ENCODE data around the gene NOL8. TPM values are rescaled to one million over a fixed set of nuclear protein-coding genes. Genes with fewer than 3 reads are reported as not detected.
A peak's percentile ranks its signal among the peaks of the same experiment; 100 is the strongest.

Gene NOL8
- total RNA-seq, 1 donor = 28.2 TPM

GRCh38 chr9:92292338-92293074, 32.6 kb downstream of the NOL8 start:
- H3K4me1 ChIP-seq (ENCODE audit: insufficient read depth, low read length) = peaks cover 23% of the 10 kb centered on the region
- H2AFZ ChIP-seq (ENCODE audit: low read length) = no peak overlapping the region
- DNase-seq (ENCODE audit: insufficient read length, low spot score, missing footprints) = no peak
- H3K4me2 ChIP-seq (ENCODE audit: insufficient read depth, low read length) = peak overlapping the region; percentile 86
- H3K9me3 ChIP-seq (ENCODE audit: low read depth, low read length) = no peaks in the 10 kb centered on the region
- H3K79me2 ChIP-seq (ENCODE audit: insufficient read depth, low read length) = peaks cover 66% of the 10 kb centered on the region
- peak overlapping the region; percentile 81 for H3K4me3 ChIP-seq (ENCODE audit: insufficient read depth, low read length)
- TF ChIP-seq CTCF (IDR thresholded peaks at IDR 0.05; ENCODE audit: extremely low read depth, low read depth, low read length) = no peak
- H3K36me3 ChIP-seq (ENCODE audit: insufficient read depth, low read length) = peaks cover 37% of the 10 kb centered on the region
- H4K20me1 ChIP-seq (ENCODE audit: insufficient read depth, low read length) = peaks cover 14% of the 10 kb centered on the region
- H3K27me3 ChIP-seq (ENCODE audit: insufficient read depth, low read length) = no peaks in the 10 kb centered on the region
- peak overlapping the region; percentile 93 for H3K27ac ChIP-seq (ENCODE audit: low read depth, low read length)

- no peak for DNase-seq (ENCODE audit: insufficient read length, low spot score, missing footprints)
- H3K36me3 ChIP-seq (ENCODE audit: insufficient read depth, low read length) = peaks cover 37% of the 10 kb centered on the region
- peak overlapping the region; percentile 93 for H3K27ac ChIP-seq (ENCODE audit: low read depth, low read length)
These were observed 33.6 kb downstream of the NOL8 start for GRCh38 chr9:92291577-92291976.

DNA sequence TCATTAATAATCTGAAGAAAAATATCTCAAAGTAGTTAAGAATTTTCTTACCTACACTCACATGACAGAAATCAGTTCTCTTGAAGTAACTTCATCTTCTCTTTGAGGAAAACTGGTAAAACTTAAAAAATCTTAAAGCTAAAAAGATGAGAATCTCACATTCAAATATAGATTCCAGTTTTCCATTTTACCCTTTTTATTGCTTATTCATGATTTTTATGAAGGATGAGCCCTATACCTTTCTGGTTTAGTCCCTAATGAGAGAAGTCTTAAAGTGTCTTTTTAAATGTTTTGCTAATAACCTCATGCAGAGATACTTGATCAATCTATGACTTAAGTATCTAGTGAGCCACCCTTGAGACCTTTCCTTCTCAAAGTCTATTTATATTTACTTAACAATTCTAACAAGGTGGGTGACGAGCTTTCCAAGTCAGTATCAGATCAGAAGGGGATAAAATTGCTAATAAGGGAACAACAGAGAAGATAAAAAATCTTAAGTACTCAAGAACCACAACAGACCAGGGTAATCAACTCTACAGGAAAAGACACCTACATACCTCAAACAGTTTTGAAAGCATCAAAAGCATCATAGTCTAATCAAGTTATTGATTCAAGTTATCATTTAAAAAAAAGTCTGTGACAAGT, 34.2 kb downstream of the NOL8 start:
- H3K4me1 ChIP-seq (ENCODE audit: insufficient read depth, low read length) = peaks cover 23% of the 10 kb centered on the region
- peaks cover 80% of the 10 kb centered on the region for H3K79me2 ChIP-seq (ENCODE audit: insufficient read depth, low read length)
- peaks cover 14% of the 10 kb centered on the region for H4K20me1 ChIP-seq (ENCODE audit: insufficient read depth, low read length)
- no peaks in the 10 kb centered on the region for H3K27me3 ChIP-seq (ENCODE audit: insufficient read depth, low read length)
- DNase-seq (ENCODE audit: insufficient read length, low spot score, missing footprints) = no peak
- peak overlapping the region; percentile 86 for H3K4me2 ChIP-seq (ENCODE audit: insufficient read depth, low read length)
- H3K36me3 ChIP-seq (ENCODE audit: insufficient read depth, low read length) = peaks cover 40% of the 10 kb centered on the region
- H2AFZ ChIP-seq (ENCODE audit: low read length) = no peak overlapping the region
- H3K27ac ChIP-seq (ENCODE audit: low read depth, low read length) = no peak overlapping the region
- no peaks in the 10 kb centered on the region for H3K9me3 ChIP-seq (ENCODE audit: low read depth, low read length)
- H3K4me3 ChIP-seq (ENCODE audit: insufficient read depth, low read length) = no peak overlapping the region
- TF ChIP-seq CTCF (IDR thresholded peaks at IDR 0.05; ENCODE audit: extremely low read depth, low read depth, low read length) = no peak

More at GRCh38 chr9:92291577-92291976, 33.6 kb downstream of the NOL8 start:
- Histone ChIP-seq H2AFZ (ENCODE audit: low read length) (no peak overlapping the region), H3K4me2 (ENCODE audit: insufficient read depth, low read length) (peak overlapping the region; percentile 86), H3K9me3 (ENCODE audit: low read depth, low read length) (no peaks in the 10 kb centered on the region), H3K27me3 (ENCODE audit: insufficient read depth, low read length) (no peaks in the 10 kb centered on the region), H4K20me1 (ENCODE audit: insufficient read depth, low read length) (peaks cover 14% of the 10 kb centered on the region), H3K79me2 (ENCODE audit: insufficient read depth, low read length) (peaks cover 74% of the 10 kb centered on the region), H3K4me3 (ENCODE audit: insufficient read depth, low read length) (peak overlapping the region; percentile 22), H3K4me1 (ENCODE audit: insufficient read depth, low read length) (peaks cover 23% of the 10 kb centered on the region)
- TF ChIP-seq CTCF (IDR thresholded peaks at IDR 0.05; ENCODE audit: extremely low read depth, low read depth, low read length) = no peak

GRCh38 chr9:92289708-92290390, 35.3 kb downstream of the NOL8 start:
- Histone ChIP-seq H2AFZ (ENCODE audit: low read length) (no peak overlapping the region), H3K27me3 (ENCODE audit: insufficient read depth, low read length) (no peaks in the 10 kb centered on the region), H4K20me1 (ENCODE audit: insufficient read depth, low read length) (peaks cover 14% of the 10 kb centered on the region), H3K4me1 (ENCODE audit: insufficient read depth, low read length) (peaks cover 23% of the 10 kb centered on the region), H3K27ac (ENCODE audit: low read depth, low read length) (peak overlapping the region; percentile 12), H3K4me2 (ENCODE audit: insufficient read depth, low read length) (no peak overlapping the region), H3K36me3 (ENCODE audit: insufficient read depth, low read length) (peaks cover 48% of the 10 kb centered on the region), H3K9me3 (ENCODE audit: low read depth, low read length) (no peaks in the 10 kb centered on the region), H3K4me3 (ENCODE audit: insufficient read depth, low read length) (no peak overlapping the region), H3K79me2 (ENCODE audit: insufficient read depth, low read length) (peaks cover 84% of the 10 kb centered on the region)
- no peak for TF ChIP-seq CTCF (IDR thresholded peaks at IDR 0.05; ENCODE audit: extremely low read depth, low read depth, low read length)
- no peak for DNase-seq (ENCODE audit: insufficient read length, low spot score, missing footprints)
